Activated B cell treated with CpG ODN at 0.5 μM for 24 hours (primary cell): ENCODE results near the gene CFH. TPM values are rescaled to one million over a fixed set of nuclear protein-coding genes. Genes with fewer than 3 reads are reported as not detected.
A peak's percentile ranks its signal among the peaks of the same experiment; 100 is the strongest.

Experiments used
- ATAC-seq: fragments of 200-7000 bp; cut with Tn5 transposase; one replicate; pipeline ENCODE4 v1.10.0; 2021; ENCODE audit warnings: low read depth, mild to moderate bottlenecking, moderate library complexity
- CTCF ChIA-PET: fragments of 350-600 bp; sonication (Branson Sonifier 250); formaldehyde crosslinking; loops from one replicate; lab custom pipeline; 2021; ENCODE audit warnings: antibody characterized with exemption; lab: Charles Lee
- POLR2A ChIA-PET: fragments of 350-600 bp; sonication (Branson Sonifier 250); formaldehyde crosslinking; loops from one replicate; lab custom pipeline; 2021; ENCODE audit warnings: antibody characterized with exemption; lab: Charles Lee
- DNase-seq: peaks from one replicate; pipeline ENCODE4 v3.0.0; 2022
- H3K27ac Mint-ChIP-seq: one replicate; pipeline ENCODE4 v1.8.0; 2020; ENCODE audit warnings: mixed read lengths
- H3K27me3 Mint-ChIP-seq: one replicate; pipeline ENCODE4 v1.8.0; 2021; ENCODE audit warnings: mixed read lengths
- H3K36me3 Mint-ChIP-seq: one replicate; pipeline ENCODE4 v1.8.0; 2021; ENCODE audit warnings: low read depth, mixed read lengths
- H3K4me1 Mint-ChIP-seq: one replicate; pipeline ENCODE4 v1.8.0; 2021; ENCODE audit warnings: mixed read lengths
- H3K4me3 Mint-ChIP-seq: one replicate; pipeline ENCODE4 v1.8.0; 2020; ENCODE audit warnings: mild to moderate bottlenecking, mixed read lengths
- H3K9me3 Mint-ChIP-seq: one replicate; pipeline ENCODE4 v1.8.0; 2020; ENCODE audit warnings: mixed read lengths
- intact Hi-C: fragments of 100-400 bp; cut with micrococcal nuclease; formaldehyde crosslinking; loops from one replicate; pipeline ENCODE4 v1.15.1; 2024
- total RNA-seq: library from RNA; stranded (reverse); gene quantifications from 2 replicates; pipeline ENCODE4 v1.2.3, GENCODE V29; 2022
- TF ChIP-seq, protein P1 (sequence below): fragments of 200-600 bp; IDR thresholded peaks from one replicate; pipeline ENCODE4 v1.8.0; 2022; ENCODE audit warnings: antibody characterized with exemption, mild to moderate bottlenecking

CFH gene
- total RNA-seq, 1 donor from 2014 or later = not detected

DNA sequence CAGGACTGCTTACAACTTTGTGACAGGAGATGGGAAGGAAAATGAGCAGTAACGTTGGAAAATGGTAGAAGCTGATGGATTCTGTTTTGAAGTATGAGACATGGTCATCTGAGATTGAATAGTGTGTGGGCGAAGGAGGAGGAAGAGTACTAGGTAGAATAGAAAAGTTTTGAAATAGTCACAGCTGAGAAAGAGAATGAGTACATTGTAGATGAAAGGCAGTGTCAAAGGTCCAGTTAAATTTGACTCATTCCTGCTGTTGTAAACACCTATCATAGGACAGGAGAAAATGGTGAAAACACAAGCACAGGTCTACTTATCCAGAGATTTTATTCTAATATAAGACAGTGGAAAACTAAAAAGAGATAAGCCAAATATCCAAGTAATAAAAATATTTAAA is 66.0 kb downstream of the CFH start:
- no peaks in the 10 kb centered on the region for H3K27me3 Mint-ChIP-seq
- H3K27ac Mint-ChIP-seq = no peak overlapping the region
- CTCF ChIA-PET = no interaction called here
- POLR2A ChIA-PET = no interaction called here
- TF ChIP-seq, protein P1, sequence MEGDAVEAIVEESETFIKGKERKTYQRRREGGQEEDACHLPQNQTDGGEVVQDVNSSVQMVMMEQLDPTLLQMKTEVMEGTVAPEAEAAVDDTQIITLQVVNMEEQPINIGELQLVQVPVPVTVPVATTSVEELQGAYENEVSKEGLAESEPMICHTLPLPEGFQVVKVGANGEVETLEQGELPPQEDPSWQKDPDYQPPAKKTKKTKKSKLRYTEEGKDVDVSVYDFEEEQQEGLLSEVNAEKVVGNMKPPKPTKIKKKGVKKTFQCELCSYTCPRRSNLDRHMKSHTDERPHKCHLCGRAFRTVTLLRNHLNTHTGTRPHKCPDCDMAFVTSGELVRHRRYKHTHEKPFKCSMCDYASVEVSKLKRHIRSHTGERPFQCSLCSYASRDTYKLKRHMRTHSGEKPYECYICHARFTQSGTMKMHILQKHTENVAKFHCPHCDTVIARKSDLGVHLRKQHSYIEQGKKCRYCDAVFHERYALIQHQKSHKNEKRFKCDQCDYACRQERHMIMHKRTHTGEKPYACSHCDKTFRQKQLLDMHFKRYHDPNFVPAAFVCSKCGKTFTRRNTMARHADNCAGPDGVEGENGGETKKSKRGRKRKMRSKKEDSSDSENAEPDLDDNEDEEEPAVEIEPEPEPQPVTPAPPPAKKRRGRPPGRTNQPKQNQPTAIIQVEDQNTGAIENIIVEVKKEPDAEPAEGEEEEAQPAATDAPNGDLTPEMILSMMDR = no peak
- DNase-seq = no peak
- H3K4me1 Mint-ChIP-seq = no peaks in the 10 kb centered on the region
- intact Hi-C loops = no loop called here
- H3K9me3 Mint-ChIP-seq = no peaks in the 10 kb centered on the region
- no peak overlapping the region for H3K4me3 Mint-ChIP-seq
- H3K36me3 Mint-ChIP-seq = no peaks in the 10 kb centered on the region
- no peak for ATAC-seq

DNA sequence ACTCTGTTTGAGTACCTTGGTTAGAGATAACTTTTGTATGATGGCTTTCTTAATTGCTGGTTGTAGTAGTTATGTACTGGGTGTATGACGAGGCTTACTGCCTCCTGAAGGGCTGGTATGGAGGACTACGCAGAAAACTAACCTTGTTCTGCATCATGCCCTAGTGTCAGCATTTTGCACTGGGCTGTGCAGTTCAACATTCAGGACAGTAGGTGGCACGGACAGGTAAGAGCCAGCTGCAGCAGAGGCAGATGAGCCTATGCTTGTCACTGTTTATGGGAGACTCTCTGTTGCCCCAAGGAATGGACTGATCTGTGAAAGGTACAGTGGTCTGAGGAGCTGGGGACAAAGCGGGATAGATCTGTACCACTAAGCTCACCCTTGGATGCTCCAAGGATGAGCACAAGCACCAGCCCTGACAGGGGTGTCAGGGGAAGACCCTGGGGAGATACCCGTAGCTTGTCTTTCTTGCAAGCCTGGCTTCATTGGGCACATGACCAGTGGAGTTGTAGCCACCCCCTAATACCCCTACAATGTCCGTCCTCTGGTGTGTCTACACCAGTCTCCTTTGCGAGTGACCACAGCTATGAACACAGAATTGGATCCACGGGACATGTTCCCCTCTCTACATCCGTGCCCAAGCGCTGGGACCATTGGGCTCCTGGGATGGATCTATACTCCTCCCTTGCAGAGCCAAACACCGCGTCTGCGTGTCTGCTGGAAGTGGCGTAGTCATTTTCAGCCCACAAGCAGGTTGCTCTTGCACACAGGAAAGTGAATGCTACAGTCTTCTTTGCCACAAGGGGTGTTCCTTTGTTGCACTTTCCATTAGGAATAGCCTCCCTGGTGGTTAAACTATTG is 71.7 kb downstream of the CFH start:
- ChIA-PET CTCF (no interaction called here), POLR2A (no interaction called here)
- no peaks in the 10 kb centered on the region for H3K4me1 Mint-ChIP-seq
- TF ChIP-seq, protein P1 = no peak
- no peaks in the 10 kb centered on the region for H3K9me3 Mint-ChIP-seq
- no peak overlapping the region for H3K4me3 Mint-ChIP-seq
- H3K36me3 Mint-ChIP-seq = no peaks in the 10 kb centered on the region
- ATAC-seq (peak; percentile 71), DNase-seq (no peak)
- H3K27me3 Mint-ChIP-seq = no peaks in the 10 kb centered on the region
- H3K27ac Mint-ChIP-seq = no peak overlapping the region
- intact Hi-C loops = no loop called here

DNA sequence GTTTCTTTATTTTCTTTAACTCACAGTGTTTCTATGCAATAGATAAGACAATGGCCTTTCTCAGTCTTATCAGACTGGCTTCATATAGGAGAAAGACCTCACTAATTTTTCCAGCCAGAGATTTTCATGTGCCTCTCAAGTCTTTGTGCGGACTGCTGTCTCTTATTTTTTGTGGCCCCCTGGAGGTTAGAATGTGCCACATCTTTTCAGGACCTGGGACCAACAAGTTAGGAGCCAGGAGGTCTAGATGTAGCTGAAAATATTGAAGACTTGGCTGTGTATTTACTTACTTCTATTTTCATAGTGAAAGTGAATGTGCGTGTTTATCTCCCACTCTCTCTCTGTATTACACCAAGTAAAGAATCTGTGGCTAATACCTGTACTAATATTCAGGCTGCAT is 80.7 kb downstream of the CFH start:
- intact Hi-C loops = no loop called here
- H3K9me3 Mint-ChIP-seq = peaks cover 5% of the 10 kb centered on the region
- H3K36me3 Mint-ChIP-seq = no peaks in the 10 kb centered on the region
- ChIA-PET CTCF (no interaction called here), POLR2A (no interaction called here)
- H3K27ac Mint-ChIP-seq = no peak overlapping the region
- no peak overlapping the region for H3K4me3 Mint-ChIP-seq
- no peak for DNase-seq
- H3K27me3 Mint-ChIP-seq = no peaks in the 10 kb centered on the region
- ATAC-seq = no peak
- TF ChIP-seq, protein P1 = no peak
- H3K4me1 Mint-ChIP-seq = no peaks in the 10 kb centered on the region

DNA sequence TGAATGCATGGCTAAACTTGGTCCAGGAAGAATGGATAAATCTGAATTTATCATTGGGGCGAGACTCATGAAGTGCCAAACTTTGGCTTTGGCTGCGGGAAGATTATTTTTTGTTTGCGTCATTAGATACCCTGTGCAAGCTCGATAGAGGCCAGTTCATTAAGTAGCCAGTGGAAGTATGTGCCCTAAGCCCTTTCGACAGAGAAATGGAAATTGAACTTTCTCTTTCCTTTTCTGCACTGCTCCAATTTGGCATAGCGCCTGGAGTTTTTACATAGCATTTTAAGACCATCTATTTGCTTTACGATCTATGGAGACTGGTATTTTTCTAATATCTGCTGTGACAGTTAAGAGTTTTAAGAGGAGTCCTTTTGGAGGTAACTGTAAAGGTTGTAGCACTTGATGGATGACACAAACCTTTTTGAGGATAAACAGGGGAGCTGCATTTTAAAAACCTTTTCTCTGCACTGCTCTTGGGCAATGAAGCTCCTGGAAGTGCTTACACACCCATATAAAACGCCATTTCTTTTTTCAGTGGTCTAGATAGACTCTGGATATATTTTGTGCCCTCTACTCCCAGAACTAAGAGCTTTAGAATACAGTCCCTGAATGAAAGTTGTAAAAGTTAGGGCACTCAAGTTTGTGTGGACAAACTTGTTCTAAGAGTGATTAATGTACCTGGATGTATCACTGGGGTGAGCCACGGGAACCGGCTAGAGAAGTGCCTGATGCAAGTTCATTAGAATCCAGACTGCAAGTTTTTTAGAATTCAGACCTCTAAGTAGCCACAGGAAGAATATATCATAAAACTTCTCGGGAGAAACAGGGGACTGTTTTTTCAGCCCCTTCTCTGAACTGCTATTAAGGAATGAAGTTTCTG is 81.5 kb downstream of the CFH start:
- POLR2A ChIA-PET = no interaction called here
- no peak for DNase-seq
- H3K27me3 Mint-ChIP-seq = no peaks in the 10 kb centered on the region
- no peak for ATAC-seq
- TF ChIP-seq, protein P1 = no peak
- intact Hi-C loops = no loop called here
- H3K4me1 Mint-ChIP-seq = no peaks in the 10 kb centered on the region
- no peak overlapping the region for H3K4me3 Mint-ChIP-seq
- H3K27ac Mint-ChIP-seq = no peak overlapping the region
- CTCF ChIA-PET = no interaction called here
- H3K36me3 Mint-ChIP-seq = no peaks in the 10 kb centered on the region
- H3K9me3 Mint-ChIP-seq = peaks cover 11% of the 10 kb centered on the region

DNA sequence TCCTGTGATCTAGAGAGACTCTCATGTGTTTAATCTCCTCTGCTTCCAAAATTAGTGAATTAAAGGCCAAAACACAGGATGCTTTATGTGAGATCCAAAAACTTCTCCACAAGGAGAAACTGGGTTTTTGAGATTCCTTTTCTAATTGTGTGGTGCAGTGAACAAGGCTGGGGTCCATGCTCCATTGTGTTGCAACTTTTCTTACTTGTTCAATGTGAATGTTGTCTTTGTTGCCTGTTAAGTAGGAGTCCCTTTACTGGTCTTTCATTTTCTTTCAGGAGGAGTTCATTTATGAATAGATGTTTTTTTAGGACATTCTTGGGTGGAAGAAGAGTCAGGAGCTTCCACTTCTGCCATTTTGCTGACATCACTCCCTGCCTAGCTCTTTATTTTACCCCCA is 82.2 kb downstream of the CFH start:
- Mint-ChIP-seq H3K36me3 (no peaks in the 10 kb centered on the region), H3K9me3 (peaks cover 11% of the 10 kb centered on the region)
- CTCF ChIA-PET = no interaction called here

More for the DNA sequence above, 82.2 kb downstream of the CFH start:
- H3K27ac Mint-ChIP-seq = no peak overlapping the region
- ATAC-seq (no peak), DNase-seq (no peak)
- H3K4me3 Mint-ChIP-seq = no peak overlapping the region
- TF ChIP-seq, protein P1 = no peak
- H3K27me3 Mint-ChIP-seq = no peaks in the 10 kb centered on the region
- H3K4me1 Mint-ChIP-seq = no peaks in the 10 kb centered on the region
- POLR2A ChIA-PET = no interaction called here
- intact Hi-C loops = no loop called here
